ENCODE results near the gene TRMT1L. TPM values are rescaled to one million over a fixed set of nuclear protein-coding genes. Genes with fewer than 3 reads are reported as not detected.

TRMT1L gene
- total RNA-seq, 1 donor from 2014 or later = 14.1 TPM

GRCh38 chr1:185144233-185144632, 12.5 kb downstream of the TRMT1L start:
- Mint-ChIP-seq H3K27me3 (ENCODE audit: unreplicated experiment) (no peaks in the 10 kb centered on the region), H3K36me3 (ENCODE audit: unreplicated experiment) (peaks cover 43% of the 10 kb centered on the region)

GRCh38 chr1:185139246-185139645, 17.5 kb downstream of the TRMT1L start:
- Mint-ChIP-seq H3K4me3 (ENCODE audit: unreplicated experiment) (no peak overlapping the region), H3K36me3 (ENCODE audit: unreplicated experiment) (peaks cover 41% of the 10 kb centered on the region), H3K27ac (ENCODE audit: unreplicated experiment) (no peak overlapping the region), H3K9me3 (ENCODE audit: unreplicated experiment) (no peaks in the 10 kb centered on the region), H3K27me3 (ENCODE audit: unreplicated experiment) (no peaks in the 10 kb centered on the region), H3K4me1 (ENCODE audit: unreplicated experiment) (no peaks in the 10 kb centered on the region)
- TF ChIP-seq, protein P1, sequence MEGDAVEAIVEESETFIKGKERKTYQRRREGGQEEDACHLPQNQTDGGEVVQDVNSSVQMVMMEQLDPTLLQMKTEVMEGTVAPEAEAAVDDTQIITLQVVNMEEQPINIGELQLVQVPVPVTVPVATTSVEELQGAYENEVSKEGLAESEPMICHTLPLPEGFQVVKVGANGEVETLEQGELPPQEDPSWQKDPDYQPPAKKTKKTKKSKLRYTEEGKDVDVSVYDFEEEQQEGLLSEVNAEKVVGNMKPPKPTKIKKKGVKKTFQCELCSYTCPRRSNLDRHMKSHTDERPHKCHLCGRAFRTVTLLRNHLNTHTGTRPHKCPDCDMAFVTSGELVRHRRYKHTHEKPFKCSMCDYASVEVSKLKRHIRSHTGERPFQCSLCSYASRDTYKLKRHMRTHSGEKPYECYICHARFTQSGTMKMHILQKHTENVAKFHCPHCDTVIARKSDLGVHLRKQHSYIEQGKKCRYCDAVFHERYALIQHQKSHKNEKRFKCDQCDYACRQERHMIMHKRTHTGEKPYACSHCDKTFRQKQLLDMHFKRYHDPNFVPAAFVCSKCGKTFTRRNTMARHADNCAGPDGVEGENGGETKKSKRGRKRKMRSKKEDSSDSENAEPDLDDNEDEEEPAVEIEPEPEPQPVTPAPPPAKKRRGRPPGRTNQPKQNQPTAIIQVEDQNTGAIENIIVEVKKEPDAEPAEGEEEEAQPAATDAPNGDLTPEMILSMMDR (IDR thresholded peaks at IDR 0.05) = no peak
- no peak for DNase-seq (ENCODE audit: extremely low spot score, unreplicated experiment)

More at GRCh38 chr1:185144233-185144632, 12.5 kb downstream of the TRMT1L start:
- no peaks in the 10 kb centered on the region for H3K4me1 Mint-ChIP-seq (ENCODE audit: unreplicated experiment)
- no peaks in the 10 kb centered on the region for H3K9me3 Mint-ChIP-seq (ENCODE audit: unreplicated experiment)
- H3K27ac Mint-ChIP-seq (ENCODE audit: unreplicated experiment) = no peak overlapping the region
- TF ChIP-seq, protein P1 (IDR thresholded peaks at IDR 0.05) = no peak
- DNase-seq (ENCODE audit: extremely low spot score, unreplicated experiment) = no peak
- H3K4me3 Mint-ChIP-seq (ENCODE audit: unreplicated experiment) = no peak overlapping the region

GRCh38 chr1:185137896-185138545, 18.7 kb downstream of the TRMT1L start:
- no peaks in the 10 kb centered on the region for H3K27me3 Mint-ChIP-seq (ENCODE audit: unreplicated experiment)
- no peak for DNase-seq (ENCODE audit: extremely low spot score, unreplicated experiment)
- TF ChIP-seq, protein P1 (IDR thresholded peaks at IDR 0.05) = no peak
- H3K9me3 Mint-ChIP-seq (ENCODE audit: unreplicated experiment) = peaks cover 4% of the 10 kb centered on the region
- H3K27ac Mint-ChIP-seq (ENCODE audit: unreplicated experiment) = no peak overlapping the region
- peaks cover 48% of the 10 kb centered on the region for H3K36me3 Mint-ChIP-seq (ENCODE audit: unreplicated experiment)
- no peak overlapping the region for H3K4me3 Mint-ChIP-seq (ENCODE audit: unreplicated experiment)
- no peaks in the 10 kb centered on the region for H3K4me1 Mint-ChIP-seq (ENCODE audit: unreplicated experiment)

- no peak for DNase-seq (ENCODE audit: extremely low spot score, unreplicated experiment)
- Mint-ChIP-seq H3K9me3 (ENCODE audit: unreplicated experiment) (peaks cover 16% of the 10 kb centered on the region), H3K27ac (ENCODE audit: unreplicated experiment) (no peak overlapping the region), H3K4me3 (ENCODE audit: unreplicated experiment) (no peak overlapping the region), H3K4me1 (ENCODE audit: unreplicated experiment) (no peaks in the 10 kb centered on the region), H3K27me3 (ENCODE audit: unreplicated experiment) (no peaks in the 10 kb centered on the region), H3K36me3 (ENCODE audit: unreplicated experiment) (peaks cover 65% of the 10 kb centered on the region)
- TF ChIP-seq, protein P1 (IDR thresholded peaks at IDR 0.05) = no peak
These were observed 24.2 kb downstream of the TRMT1L start for GRCh38 chr1:185132534-185132933.

DNA sequence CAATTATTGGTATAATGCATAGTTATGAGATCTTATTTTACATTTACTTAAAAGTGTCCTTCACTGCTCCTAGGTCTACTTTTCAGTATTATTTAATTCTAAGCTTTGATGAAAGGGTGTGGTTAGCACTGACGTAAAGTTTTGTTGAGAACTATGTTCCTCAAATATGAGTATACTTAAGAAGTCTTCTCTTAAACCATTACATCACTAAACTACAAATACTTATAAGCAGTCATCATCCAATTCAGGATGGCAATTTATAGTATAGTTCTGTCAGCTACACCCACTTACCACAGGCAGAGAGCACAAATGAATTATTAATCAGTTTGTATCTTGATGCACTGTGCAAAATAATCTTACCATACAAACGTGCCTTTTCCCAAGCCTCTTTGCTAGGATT, 27.0 kb downstream of the TRMT1L start:
- H3K36me3 Mint-ChIP-seq (ENCODE audit: unreplicated experiment) = peaks cover 56% of the 10 kb centered on the region
- H3K27me3 Mint-ChIP-seq (ENCODE audit: unreplicated experiment) = no peaks in the 10 kb centered on the region
- no peak for DNase-seq (ENCODE audit: extremely low spot score, unreplicated experiment)
- H3K4me3 Mint-ChIP-seq (ENCODE audit: unreplicated experiment) = no peak overlapping the region
- no peaks in the 10 kb centered on the region for H3K4me1 Mint-ChIP-seq (ENCODE audit: unreplicated experiment)
- TF ChIP-seq, protein P1 (IDR thresholded peaks at IDR 0.05) = no peak
- H3K27ac Mint-ChIP-seq (ENCODE audit: unreplicated experiment) = no peak overlapping the region
- peaks cover 16% of the 10 kb centered on the region for H3K9me3 Mint-ChIP-seq (ENCODE audit: unreplicated experiment)

Data from osteocyte (in vitro differentiated cells).